ENCODE results near the gene SAMD3. TPM values are rescaled to one million over a fixed set of nuclear protein-coding genes. Genes with fewer than 3 reads are reported as not detected.
"Not testable (repeated sequence)": the region's sequence is repeated elsewhere in the genome, so short reads cannot be mapped to it uniquely, and the experiment has no call there.

The SAMD3 gene
- total RNA-seq, 1 donor from 2014 or later: not detected

GRCh38 chr6:130183271-130184222 is 39.2 kb downstream of the SAMD3 start:
- no peak overlapping the region for H3K4me3 ChIP-seq (ENCODE audit: low read depth, low read length)
- no peak for TF ChIP-seq CTCF (conservative IDR thresholded peaks at IDR 0.05; ENCODE audit: low read depth, low read length)
- no peak for DNase-seq (ENCODE audit: low read depth)

- no peak overlapping the region for H3K4me3 ChIP-seq (ENCODE audit: low read depth, low read length)
- no peak for DNase-seq (ENCODE audit: low read depth)
- no peak for TF ChIP-seq CTCF (conservative IDR thresholded peaks at IDR 0.05; ENCODE audit: low read depth, low read length)
These were observed 40.3 kb downstream of the SAMD3 start for GRCh38 chr6:130182466-130182865.

GRCh38 chr6:130178692-130179091 is 44.1 kb downstream of the SAMD3 start:
- no peak for TF ChIP-seq CTCF (conservative IDR thresholded peaks at IDR 0.05; ENCODE audit: low read depth, low read length)
- no peak overlapping the region for H3K4me3 ChIP-seq (ENCODE audit: low read depth, low read length)
- peak; percentile 63 for DNase-seq (ENCODE audit: low read depth)

GRCh38 chr6:130176378-130176777 is 46.4 kb downstream of the SAMD3 start:
- TF ChIP-seq CTCF (conservative IDR thresholded peaks at IDR 0.05; ENCODE audit: low read depth, low read length): no peak
- no peak for DNase-seq (ENCODE audit: low read depth)
- no peak overlapping the region for H3K4me3 ChIP-seq (ENCODE audit: low read depth, low read length)

- not testable (repeated sequence) for DNase-seq (ENCODE audit: low read depth); H3K4me3 ChIP-seq (ENCODE audit: low read depth, low read length)
These were observed 49.3 kb downstream of the SAMD3 start for GRCh38 chr6:130173377-130174004.

GRCh38 chr6:130170160-130170559 is 52.6 kb downstream of the SAMD3 start:
- DNase-seq (ENCODE audit: low read depth); H3K4me3 ChIP-seq (ENCODE audit: low read depth, low read length): not testable (repeated sequence)

GRCh38 chr6:130167655-130168054 is 55.1 kb downstream of the SAMD3 start:
- H3K4me3 ChIP-seq (ENCODE audit: low read depth, low read length): no peak overlapping the region
- TF ChIP-seq CTCF (conservative IDR thresholded peaks at IDR 0.05; ENCODE audit: low read depth, low read length): no peak
- DNase-seq (ENCODE audit: low read depth): no peak

DNA sequence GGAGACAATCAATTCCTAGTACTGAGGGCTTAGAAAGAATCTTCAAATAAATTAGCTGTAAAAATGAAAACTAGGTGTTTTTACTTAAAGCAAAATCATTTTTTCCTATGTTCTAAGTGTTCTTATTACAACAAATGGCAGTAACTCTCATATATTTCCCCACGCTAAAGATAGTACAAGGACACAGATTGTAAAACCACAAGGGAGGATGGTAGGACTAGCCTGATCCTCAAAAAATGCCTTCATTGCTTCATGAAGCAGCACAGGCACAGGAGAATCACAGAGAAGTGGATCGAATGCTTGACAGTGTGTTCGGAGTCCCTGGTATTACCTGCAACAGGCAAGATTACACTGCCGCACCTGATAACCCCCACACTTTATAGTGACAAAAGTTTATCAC is 58.5 kb downstream of the SAMD3 start:
- DNase-seq (ENCODE audit: low read depth): no peak
- TF ChIP-seq CTCF (conservative IDR thresholded peaks at IDR 0.05; ENCODE audit: low read depth, low read length): no peak
- H3K4me3 ChIP-seq (ENCODE audit: low read depth, low read length): no peak overlapping the region
